PFSK-1 (cell line): ENCODE results near the gene PAPOLB.

Experiments
- FOXP2 ChIP-seq: optimal IDR thresholded peaks from 2 replicates; pipeline ENCODE3; 2011; ENCODE audit warnings: borderline replicate concordance, control low read depth, inconsistent platforms; ENCODE audit not compliant: insufficient read depth; ENCODE audit errors: extremely low read length, extremely low read depth
- POLR2AphosphoS5 ChIP-seq: IDR thresholded peaks from 2 replicates; pipeline ENCODE4 v1.6.1; 2012; ENCODE audit warnings: low read depth, mild to moderate bottlenecking, control low read depth, low read length, moderate library complexity
- REST ChIP-seq, 2 experiments: IDR thresholded peaks; 2 replicates each; pipeline versions ENCODE4 v1.6.1 to v1.8.0; 2011 to 2012; ENCODE audit warnings: low read depth in 2 of 2, low read length in 2 of 2, control low read depth in 1 of 2, inconsistent platforms in 1 of 2, mild to moderate bottlenecking in 1 of 2, moderate library complexity in 1 of 2; ENCODE audit not compliant: insufficient read depth in 1 of 2
- SIN3A ChIP-seq: IDR thresholded peaks from 2 replicates; pipeline ENCODE4 v1.6.1; 2012; ENCODE audit warnings: mild to moderate bottlenecking, low read length, moderate library complexity, borderline replicate concordance; ENCODE audit not compliant: insufficient read depth
- TAF1 ChIP-seq: IDR thresholded peaks from 2 replicates; pipeline ENCODE4 v1.6.1; 2012; ENCODE audit warnings: low read length, control low read depth, borderline replicate concordance; ENCODE audit not compliant: insufficient read depth

The PAPOLB gene

GRCh38 chr7:4837803-4838625 is 23.8 kb downstream of the PAPOLB start:
- no peak for TF ChIP-seq TAF1
- TF ChIP-seq REST (IDR thresholded peaks at IDR 0.05; ENCODE audit: insufficient read depth in 1 of 2, low read depth in 2 of 2, low read length in 2 of 2), result no peak
- no peak for TF ChIP-seq POLR2AphosphoS5
- TF ChIP-seq SIN3A, result no peak
- no peak for TF ChIP-seq FOXP2

GRCh38 chr7:4837041-4837802 is 24.6 kb downstream of the PAPOLB start:
- TF ChIP-seq TAF1 (no peak), POLR2AphosphoS5 (no peak), FOXP2 (no peak), SIN3A (no peak), REST (IDR thresholded peaks at IDR 0.05; ENCODE audit: insufficient read depth in 1 of 2, low read depth in 2 of 2, low read length in 2 of 2) (no peak)

GRCh38 chr7:4836206-4836661 is 25.6 kb downstream of the PAPOLB start:
- TF ChIP-seq POLR2AphosphoS5 (no peak), REST (IDR thresholded peaks at IDR 0.05; ENCODE audit: insufficient read depth in 1 of 2, low read depth in 2 of 2, low read length in 2 of 2) (no peak), SIN3A (no peak), TAF1 (no peak), FOXP2 (no peak)

- TF ChIP-seq FOXP2 (no peak), POLR2AphosphoS5 (no peak), SIN3A (no peak), TAF1 (no peak), REST (IDR thresholded peaks at IDR 0.05; ENCODE audit: insufficient read depth in 1 of 2, low read depth in 2 of 2, low read length in 2 of 2) (no peak)
Observed at GRCh38 chr7:4835398-4836205, 26.2 kb downstream of the PAPOLB start.
